GM15510 (cell line): ENCODE results near the gene SEMA4D.

Experiments used
- POLR2A ChIP-seq: IDR thresholded peaks from 3 replicates; pipeline ENCODE4 v1.6.1; 2011; ENCODE audit warnings: borderline replicate concordance; ENCODE audit not compliant: insufficient read length; ENCODE audit errors: extremely low read depth

Gene SEMA4D

GRCh38 chr9:89383721-89384300 is 114.1 kb downstream of the SEMA4D start:
- TF ChIP-seq POLR2A: no peak

DNA sequence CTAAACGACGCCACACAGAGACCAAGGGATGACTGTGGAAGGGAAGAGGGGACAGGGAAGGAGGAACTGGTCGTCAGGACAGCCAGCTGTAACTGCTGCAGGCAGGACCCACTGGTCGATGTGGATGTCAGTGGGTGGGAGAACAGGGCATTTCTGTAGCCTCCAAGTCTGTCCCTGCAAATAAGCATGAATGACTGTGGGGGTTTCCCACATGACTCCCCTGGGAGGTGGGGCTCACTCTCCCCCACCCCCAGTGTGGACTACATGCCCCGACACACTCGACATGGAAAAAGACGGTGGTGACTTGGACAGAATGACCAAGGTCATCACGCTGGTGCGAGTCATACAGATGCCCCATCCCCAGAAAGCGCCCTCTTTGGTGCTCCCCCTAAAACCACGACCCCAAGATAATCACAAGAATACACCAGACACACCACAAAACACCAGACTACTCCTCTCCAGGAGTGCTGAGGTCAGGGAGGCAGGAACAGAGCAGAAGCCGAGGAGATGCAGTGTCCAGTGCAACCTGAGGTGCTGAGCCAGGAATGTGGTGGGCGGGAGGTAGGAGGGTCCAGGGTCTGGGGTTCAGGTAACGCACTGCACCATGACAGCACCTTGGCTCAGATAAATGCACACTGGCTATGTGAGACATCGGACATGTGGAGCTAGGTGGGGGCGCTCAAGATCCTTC is 114.7 kb downstream of the SEMA4D start:
- TF ChIP-seq POLR2A: no peak

DNA sequence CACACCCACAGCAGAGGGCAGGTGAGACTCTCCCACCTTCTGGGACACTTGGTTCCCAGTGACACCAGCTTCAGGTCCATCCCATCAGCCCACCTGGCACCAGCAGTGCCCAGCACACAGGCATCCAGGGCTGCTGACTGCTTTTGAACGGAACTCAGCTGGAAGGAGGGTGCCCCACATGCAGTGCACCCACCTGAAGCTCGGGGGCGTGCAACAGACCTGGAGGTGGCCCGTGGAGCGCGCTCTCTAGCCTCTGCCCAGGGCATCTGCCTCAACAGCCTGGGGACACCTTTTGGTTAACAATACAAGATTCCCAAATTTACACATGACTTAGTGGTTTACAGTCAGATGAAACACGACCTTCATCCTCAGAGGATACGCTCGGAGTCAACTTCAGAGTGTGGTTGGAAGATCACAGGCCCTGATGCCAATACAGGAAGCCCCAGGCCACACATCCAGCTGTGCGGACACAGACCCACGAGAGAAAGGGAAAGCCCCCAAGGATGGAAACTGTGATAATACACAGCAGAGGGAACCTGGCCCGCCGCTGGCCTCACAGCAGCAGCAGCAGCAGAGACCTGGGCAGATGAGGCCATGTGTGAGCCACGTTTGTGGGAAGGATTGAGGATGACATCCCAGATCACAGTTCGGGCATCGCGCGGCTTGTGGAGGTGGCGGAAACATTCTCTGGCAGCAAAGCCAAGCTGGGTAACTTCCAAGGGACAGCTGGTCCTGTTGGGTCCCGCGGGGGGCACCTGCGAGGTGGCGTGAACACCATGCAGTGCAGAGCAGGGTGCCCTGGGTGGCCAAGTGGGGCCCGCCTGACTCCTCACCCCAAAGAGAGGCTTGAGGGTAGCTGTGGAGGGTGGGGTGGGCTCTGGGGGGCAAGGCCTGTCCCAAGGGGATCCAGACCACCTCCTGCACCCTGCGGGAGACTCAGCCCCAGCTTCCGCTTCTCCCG is 115.6 kb downstream of the SEMA4D start:
- TF ChIP-seq POLR2A: no peak

GRCh38 chr9:89381308-89381609 is 116.7 kb downstream of the SEMA4D start:
- no peak for TF ChIP-seq POLR2A

DNA sequence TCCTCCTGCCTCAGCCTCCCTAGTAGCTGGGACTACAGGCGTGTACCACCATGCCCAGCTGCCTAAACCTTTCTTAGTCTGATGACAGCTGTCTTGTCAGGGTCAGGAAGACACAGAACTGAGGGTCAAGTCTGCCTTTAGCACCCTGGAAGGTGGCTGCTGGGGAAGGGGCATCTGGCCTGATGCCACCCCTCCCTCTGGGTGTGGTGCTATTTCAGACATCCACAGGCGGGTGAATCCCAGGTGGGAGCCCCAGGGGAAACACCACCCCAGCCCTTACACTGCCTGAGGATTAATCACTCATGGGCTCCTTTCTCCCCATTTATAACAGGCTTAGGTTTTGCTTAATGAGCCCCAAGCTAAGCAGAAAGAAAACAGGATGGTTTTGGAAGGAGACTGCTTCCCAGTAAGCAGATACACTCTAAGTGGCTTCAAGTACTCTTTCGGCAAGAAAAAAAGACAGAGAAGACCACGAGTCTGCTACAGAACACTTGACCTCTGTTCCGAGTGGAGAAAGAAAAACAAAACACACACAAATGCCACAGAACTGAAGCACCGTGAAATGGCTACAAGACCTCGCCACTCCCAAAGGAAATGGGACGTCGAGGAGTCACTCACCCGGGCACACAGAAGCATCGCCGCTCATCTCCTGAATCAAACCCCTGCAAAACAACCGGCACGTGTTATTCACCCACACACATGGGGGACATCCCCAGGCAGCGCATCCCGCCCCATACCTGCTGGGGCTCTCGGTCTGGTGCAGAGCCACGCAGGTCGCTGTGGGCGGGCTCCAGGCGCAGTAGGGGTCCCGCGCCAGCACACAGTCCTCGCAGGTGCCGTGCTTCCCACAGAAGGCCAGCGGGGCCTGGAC is 117.2 kb downstream of the SEMA4D start:
- TF ChIP-seq POLR2A: no peak

DNA sequence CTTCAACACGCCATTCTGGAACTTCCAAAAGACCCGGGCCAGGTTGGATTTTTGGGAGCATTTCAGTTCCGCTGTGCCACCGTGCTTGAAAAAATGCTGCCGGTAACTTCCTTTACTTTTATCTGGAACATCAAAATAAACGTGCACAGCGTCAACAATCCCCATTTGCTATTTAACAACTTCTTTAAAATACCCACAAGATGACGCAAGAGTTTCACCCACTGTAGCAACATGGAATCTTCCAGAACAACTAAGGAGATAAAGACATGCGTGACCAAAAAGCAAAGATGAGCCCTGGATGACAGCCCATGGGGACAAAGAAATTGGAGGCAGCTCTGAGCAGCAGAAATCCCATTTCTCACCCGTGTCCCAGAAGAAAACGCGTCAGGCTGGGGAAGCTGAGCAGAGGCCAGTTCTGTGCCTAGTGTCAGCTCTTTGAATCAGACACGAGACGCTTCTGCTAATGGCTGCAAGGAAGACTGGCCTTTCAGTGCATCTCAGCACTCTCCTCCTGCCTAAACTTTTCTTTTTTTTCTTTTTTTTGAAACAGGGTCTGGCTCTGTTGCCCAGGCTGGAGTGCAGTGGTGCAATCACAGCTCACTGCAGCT is 118.3 kb downstream of the SEMA4D start:
- TF ChIP-seq POLR2A: no peak

- TF ChIP-seq POLR2A: no peak
Measured at GRCh38 chr9:89379031-89379430, 118.9 kb downstream of the SEMA4D start.

GRCh38 chr9:89378541-89378940 is 119.4 kb downstream of the SEMA4D start:
- TF ChIP-seq POLR2A: no peak

DNA sequence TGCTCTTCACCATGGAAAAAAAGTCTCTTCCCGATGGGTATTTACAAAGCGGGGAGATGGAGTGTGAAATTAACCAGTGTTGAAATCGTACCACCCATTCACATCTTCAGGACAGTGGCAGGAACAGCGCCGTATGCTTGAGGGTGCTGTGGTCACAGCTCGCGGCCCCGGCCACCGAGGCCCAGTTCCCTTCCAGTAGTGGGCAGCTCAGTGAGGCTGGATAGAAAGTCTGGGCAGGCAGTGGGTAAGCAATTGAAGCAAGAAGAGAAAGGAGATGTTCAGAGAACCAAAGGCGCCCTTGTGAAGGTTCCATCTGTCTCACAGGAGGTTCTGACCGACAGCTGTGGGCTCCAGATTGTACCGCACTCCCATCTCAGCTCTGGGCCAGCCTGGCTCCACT is 120.5 kb downstream of the SEMA4D start:
- no peak for TF ChIP-seq POLR2A

DNA sequence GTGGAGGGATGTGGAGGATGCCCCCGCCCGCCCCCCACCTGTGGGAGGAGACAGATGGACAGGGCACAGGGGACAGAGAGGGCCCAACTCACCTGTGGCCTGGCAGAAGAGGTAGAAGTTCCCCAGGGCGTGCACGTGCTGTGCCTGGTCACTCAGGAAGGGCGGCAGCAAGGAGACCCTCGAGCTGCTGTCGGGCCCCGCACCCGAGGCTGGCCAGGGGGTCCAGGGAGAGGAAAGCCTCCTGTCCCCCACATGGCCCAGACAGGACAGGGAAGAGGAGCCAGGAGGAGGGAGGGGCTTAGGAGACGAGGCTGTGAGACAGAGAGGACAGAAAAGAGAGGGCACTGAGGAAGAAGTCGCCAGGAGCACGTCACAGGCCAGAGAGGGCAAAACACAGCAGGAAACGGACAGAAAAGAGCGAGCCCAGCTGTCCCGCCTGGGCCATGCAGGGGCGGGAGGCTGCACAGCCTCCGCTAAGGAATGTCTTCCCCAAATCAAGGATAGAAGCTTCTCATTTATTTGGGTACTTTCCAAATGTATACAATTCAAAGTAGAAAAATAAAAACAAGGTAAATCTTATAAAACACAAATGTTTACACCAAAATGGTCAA is 121.1 kb downstream of the SEMA4D start:
- no peak for TF ChIP-seq POLR2A

DNA sequence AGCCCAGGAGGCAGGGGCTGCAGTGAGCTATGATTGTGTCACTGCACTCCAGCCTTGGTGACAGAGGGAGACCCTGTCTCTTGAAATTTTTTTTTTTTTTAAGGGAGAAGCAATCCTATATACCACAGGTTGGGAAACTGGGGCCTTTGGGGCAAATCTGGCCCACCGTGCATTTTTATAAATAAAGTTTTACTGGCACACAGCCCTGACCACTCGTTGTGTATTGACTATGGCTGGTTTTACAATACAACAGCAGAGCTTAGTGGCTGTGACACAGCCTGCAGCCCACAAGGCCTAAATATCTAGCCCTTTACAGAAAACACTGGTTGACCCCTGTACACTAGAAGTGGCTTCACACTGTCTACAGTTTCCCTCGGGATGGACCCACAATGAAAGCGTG is 121.6 kb downstream of the SEMA4D start:
- no peak for TF ChIP-seq POLR2A

DNA sequence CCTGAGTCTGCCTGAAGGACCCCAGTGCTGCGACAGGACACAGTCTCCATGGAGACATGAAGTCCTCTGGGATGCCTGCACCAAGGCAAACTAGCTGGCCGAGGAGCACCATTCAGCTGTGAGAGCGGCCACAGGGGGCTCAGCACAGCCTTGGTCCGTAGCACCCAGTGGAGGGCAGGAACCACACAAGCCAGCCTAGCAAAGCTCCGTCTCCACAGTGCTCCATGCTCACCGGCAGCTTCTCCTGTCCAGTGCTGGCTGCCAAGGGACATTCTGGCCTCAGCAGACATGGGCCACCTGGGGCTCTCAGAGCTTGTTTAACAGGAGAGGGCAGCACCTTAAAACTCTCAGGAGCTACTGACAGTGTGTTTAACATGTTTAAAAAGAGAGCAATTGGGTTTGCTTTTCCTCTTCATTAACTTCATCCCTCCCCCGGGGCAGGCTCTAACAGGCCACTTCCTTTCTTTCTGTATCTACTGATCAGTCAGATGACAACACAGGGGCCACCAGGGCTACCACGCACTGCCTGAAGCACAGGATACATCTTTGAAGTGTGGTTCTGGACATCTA is 122.6 kb downstream of the SEMA4D start:
- peak; percentile 35 for TF ChIP-seq POLR2A

DNA sequence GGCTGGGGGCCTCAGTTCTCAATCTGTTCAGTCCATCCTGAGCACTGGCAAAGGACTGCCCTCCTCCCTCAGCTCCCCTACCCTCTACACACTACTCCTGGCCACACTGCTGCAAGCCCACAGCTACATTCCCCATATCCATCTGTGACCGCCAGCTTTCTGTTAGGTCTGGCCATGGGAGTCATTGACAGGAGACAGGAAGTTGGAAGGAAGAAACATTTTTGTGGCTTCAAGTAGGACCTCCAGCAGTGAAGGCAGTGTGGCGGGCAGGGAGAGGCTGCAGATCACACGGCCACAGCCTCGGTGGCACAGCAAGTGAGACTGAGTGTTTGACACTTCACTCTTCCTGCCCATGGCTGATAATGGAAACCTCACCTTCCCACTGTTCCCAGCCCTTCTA is 123.7 kb downstream of the SEMA4D start:
- TF ChIP-seq POLR2A: no peak

DNA sequence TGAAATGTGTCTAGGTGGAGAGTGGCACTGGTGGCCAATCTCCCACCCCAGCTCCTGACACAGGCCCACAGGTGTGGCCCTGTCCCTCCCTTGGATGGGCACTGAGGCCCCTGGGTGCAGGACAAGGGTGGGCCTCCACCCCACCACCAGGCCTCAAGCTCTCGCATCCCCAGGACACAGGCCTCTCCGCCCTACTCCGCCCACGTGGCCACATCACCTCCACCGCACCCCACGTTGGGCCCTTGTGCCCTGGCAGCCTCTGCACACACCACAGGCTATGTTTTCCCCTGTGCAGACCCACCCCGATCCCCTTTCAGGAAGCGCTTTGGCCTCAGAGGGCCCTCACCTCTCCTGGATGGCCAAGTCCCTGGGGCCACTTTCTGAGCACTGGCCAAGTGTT is 124.9 kb downstream of the SEMA4D start:
- no peak for TF ChIP-seq POLR2A

DNA sequence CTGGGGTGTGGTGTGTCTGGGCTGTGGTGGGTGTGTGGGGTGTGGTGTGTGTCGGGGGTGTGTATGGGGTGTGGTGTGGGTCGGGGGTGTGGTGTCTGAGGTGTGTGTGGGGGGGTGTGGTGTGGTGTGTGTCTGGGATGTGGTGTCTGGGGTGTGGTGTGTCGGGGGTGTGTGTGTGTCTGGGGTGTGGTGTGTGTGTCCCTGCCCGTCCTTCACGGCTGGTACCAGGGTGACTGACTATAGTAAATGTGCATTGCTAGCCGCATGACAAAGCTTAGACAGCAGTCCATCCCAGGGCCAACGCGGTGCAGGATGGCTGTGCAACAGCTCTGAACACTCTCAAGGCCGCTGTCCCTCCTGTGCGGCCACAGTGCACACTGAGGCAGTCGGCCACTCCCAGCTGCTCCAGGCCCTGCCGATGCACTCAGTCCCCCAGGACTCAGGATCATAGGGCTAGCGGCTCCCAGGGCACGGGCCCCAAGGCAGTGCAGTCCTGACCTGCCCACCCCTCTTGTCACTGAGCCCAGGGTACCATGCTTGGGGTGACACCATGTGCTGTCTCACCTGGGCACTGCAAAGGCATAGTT is 125.6 kb downstream of the SEMA4D start:
- no peak for TF ChIP-seq POLR2A
